GM12864 (cell line): ENCODE measurements around the gene ANKK1.

ENCODE experiments used
- DNase-seq: peaks from one replicate; pipeline ENCODE4 v3.0.0-alpha.2; 2011; ENCODE audit warnings: low read depth
- H3K4me3 ChIP-seq: 2 replicates; pipeline ENCODE4 v1.5.1; 2011; ENCODE audit warnings: mild to moderate bottlenecking, low read depth, low read length, control low read depth
- CTCF ChIP-seq: IDR thresholded peaks from 2 replicates; pipeline ENCODE4 v1.5.1; 2011; ENCODE audit warnings: low read depth, mild to moderate bottlenecking, moderate library complexity, low read length, control low read depth, inconsistent platforms; ENCODE audit errors: missing control alignments

The ANKK1 gene

GRCh38 chr11:113407163-113407562 lies 19.6 kb downstream of the ANKK1 start:
- TF ChIP-seq CTCF = no peak
- H3K4me3 ChIP-seq = no peak overlapping the region
- DNase-seq = no peak

GRCh38 chr11:113408206-113408605 lies 20.6 kb downstream of the ANKK1 start:
- no peak overlapping the region for H3K4me3 ChIP-seq
- TF ChIP-seq CTCF = no peak
- DNase-seq = no peak

GRCh38 chr11:113408887-113409286 lies 21.3 kb downstream of the ANKK1 start:
- TF ChIP-seq CTCF = no peak
- H3K4me3 ChIP-seq = no peak overlapping the region
- DNase-seq = no peak

- no peak for DNase-seq
- no peak overlapping the region for H3K4me3 ChIP-seq
- no peak for TF ChIP-seq CTCF
These were observed 21.9 kb downstream of the ANKK1 start for GRCh38 chr11:113409526-113409925.

GRCh38 chr11:113410414-113411135 lies 23.0 kb downstream of the ANKK1 start:
- H3K4me3 ChIP-seq = no peak overlapping the region
- DNase-seq = no peak
- no peak for TF ChIP-seq CTCF

GRCh38 chr11:113411536-113411935 lies 24.0 kb downstream of the ANKK1 start:
- DNase-seq = no peak

More at GRCh38 chr11:113411536-113411935, 24.0 kb downstream of the ANKK1 start:
- no peak overlapping the region for H3K4me3 ChIP-seq
- TF ChIP-seq CTCF = no peak
